Prostate gland (tissue), 2 donors: ENCODE measurements around the gene RNF19B.

Experiments
- POLR2A ChIP-seq: fragments of 450-650 bp; IDR thresholded peaks from one replicate; pipeline ENCODE4 v1.6.1; 2016; ENCODE audit warnings: antibody characterized with exemption, mild to moderate bottlenecking
- POLR2AphosphoS5 ChIP-seq: sonication (generic); formaldehyde crosslinking; IDR thresholded peaks from one replicate; pipeline ENCODE4 v1.6.1; 2017; ENCODE audit warnings: antibody characterized with exemption
- TF ChIP-seq, protein P1 (sequence below), 4 experiments: fragments of 200-600 bp in 2 of 4; fragments of 450-650 bp in 2 of 4; sonication (generic) in 2 of 4; IDR thresholded peaks; 1 replicate in 3 of 4; 2 replicates in 1 of 4; pipeline ENCODE4 v1.5.1; 2016 to 2019; ENCODE audit warnings: antibody characterized with exemption in 4 of 4, mild to moderate bottlenecking in 2 of 4, moderate library complexity in 2 of 4

DNA sequence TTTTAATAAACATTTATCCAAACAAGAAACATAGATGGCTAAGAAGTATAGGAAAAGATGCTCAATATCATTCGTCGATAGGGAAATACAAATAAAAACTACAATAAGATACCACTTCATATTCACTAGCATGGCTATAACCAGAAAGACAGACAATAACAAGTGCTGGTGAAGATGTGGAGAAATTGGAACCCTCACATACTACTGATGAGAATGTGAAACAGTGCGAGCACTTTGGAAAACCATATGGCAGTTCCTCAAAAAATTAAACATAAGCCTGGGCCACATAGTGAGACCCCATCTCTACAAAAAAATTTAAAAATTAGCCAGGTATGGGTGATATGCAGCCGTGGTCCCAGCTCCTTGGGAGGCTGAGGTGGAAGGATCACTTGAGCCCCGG, 54.3 kb downstream of the RNF19B start:
- TF ChIP-seq POLR2A (no peak), POLR2AphosphoS5 (no peak)
- TF ChIP-seq, protein P1, sequence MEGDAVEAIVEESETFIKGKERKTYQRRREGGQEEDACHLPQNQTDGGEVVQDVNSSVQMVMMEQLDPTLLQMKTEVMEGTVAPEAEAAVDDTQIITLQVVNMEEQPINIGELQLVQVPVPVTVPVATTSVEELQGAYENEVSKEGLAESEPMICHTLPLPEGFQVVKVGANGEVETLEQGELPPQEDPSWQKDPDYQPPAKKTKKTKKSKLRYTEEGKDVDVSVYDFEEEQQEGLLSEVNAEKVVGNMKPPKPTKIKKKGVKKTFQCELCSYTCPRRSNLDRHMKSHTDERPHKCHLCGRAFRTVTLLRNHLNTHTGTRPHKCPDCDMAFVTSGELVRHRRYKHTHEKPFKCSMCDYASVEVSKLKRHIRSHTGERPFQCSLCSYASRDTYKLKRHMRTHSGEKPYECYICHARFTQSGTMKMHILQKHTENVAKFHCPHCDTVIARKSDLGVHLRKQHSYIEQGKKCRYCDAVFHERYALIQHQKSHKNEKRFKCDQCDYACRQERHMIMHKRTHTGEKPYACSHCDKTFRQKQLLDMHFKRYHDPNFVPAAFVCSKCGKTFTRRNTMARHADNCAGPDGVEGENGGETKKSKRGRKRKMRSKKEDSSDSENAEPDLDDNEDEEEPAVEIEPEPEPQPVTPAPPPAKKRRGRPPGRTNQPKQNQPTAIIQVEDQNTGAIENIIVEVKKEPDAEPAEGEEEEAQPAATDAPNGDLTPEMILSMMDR (IDR thresholded peaks at IDR 0.05), result no peak
